IPS DF 19.7 (cell line): ENCODE data around the gene TARBP1.

ENCODE experiments used
- DNase-seq: peaks from one replicate; pipeline ENCODE4 v3.0.0-alpha.2; 2013; ENCODE audit warnings: low read depth, low spot score

Gene TARBP1

DNA sequence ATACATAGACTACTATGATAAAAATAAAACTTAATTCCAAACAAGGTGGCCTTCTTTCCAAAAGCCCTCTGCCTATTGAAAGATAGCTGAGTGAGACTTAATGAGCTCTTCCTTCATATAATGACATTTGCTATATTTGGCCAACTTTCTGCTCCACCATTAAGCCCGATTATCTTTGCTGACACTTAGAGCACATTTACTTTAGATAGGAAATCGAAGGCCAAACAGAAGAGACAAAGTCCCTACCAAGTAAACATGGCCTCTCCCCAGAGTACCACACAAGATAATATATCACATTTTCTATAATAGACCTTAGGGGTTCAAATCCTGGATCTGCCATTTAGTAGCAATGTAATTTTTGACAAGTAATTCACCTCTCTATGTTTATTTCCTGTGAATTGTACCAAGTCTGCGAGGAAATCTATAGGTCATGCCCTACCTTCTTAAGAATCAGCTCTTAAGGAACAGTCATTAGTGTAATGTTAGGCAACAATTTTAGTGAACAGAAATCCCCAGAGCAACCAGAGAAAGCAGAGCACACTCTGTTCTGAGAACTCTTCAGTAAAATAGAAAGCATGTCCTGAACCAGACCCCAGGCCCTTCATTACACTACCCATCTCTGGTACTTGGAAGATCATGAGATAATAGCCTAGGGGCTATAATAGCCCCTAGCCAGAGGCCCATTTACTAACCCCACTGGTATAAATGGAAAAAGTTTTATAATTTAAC is 123.0 kb downstream of the TARBP1 start:
- no peak for DNase-seq

DNA sequence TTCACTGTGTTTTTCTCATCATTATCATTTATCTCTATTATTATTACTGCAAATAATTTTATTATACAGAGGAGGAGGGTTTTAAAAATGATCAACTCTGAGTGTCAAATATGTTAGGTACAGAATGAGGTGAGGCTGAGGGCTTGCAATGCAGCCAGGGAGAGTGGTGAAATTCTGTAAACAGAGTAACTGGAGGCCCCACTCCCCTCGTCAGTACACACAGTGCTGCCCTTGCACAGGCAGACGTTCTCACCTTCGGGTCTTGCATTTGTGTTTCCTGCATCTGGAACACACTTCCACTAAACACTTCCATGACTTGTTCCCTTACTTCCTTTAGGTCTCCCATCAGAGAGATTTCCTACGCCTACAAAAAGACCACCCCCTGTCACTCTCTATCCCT is 130.0 kb downstream of the TARBP1 start:
- no peak for DNase-seq

DNA sequence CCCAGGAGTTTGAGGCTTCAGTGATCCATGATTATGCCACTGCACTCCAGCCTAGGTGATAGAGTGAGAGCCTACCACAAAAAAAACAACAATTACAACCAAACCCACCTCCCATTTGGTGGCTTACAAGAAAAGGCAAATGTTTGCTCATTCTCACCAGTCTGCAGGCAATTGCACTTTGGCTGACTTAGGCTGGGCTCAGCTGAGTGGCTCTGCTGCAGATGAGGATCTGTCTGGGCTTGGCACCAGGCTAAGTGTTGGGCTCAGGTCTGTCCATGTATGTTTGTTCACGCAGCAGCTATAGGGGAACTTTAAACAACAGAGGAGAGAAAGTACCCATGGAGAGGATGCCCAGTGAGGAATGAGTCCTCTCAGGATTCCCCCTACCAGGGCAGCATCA is 133.7 kb downstream of the TARBP1 start:
- no peak for DNase-seq

DNA sequence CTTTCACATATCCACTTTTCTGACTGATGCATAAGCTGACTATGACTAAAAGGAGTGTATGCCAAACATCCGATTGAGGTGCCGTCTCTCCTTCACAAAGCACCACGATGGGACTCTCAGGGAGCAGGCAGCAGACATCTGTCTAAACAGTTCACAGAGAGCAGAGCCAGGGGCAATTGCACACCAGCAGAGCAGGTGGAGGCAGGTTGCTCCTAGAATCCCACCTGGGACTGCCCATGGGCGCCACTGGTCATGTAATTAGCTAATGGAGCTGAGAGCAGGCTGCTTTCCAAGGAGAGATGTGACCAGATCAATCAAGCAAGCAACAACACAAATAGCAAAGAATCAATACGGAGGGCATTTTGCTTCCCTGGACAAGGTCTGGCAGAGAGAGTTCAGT is 136.2 kb downstream of the TARBP1 start:
- no peak for DNase-seq
